ENCODE results near the gene PSMD5.

GRCh38 chr9:120886490-120886967 lies 43.8 kb upstream of the PSMD5 start:
- TF ChIP-seq OSR1 (CRISPR knock-in tag; IDR thresholded peaks at IDR 0.05) (no peak), TCF4 (CRISPR knock-in tag; IDR thresholded peaks at IDR 0.05; ENCODE audit: borderline replicate concordance) (no peak), CREB5 (CRISPR knock-in tag; IDR thresholded peaks at IDR 0.05; ENCODE audit: low read depth) (no peak), PATZ1 (CRISPR knock-in tag; IDR thresholded peaks at IDR 0.05; ENCODE audit: borderline replicate concordance) (no peak), ZFP3 (CRISPR knock-in tag; IDR thresholded peaks at IDR 0.05) (no peak), ISL1 (CRISPR knock-in tag; IDR thresholded peaks at IDR 0.05) (no peak), ZNF8 (CRISPR knock-in tag; IDR thresholded peaks at IDR 0.05) (no peak), TSHZ2 (CRISPR knock-in tag; IDR thresholded peaks at IDR 0.05) (no peak), ARNTL (CRISPR knock-in tag; IDR thresholded peaks at IDR 0.05; ENCODE audit: borderline replicate concordance, low read depth) (no peak), ZFP30 (CRISPR knock-in tag; IDR thresholded peaks at IDR 0.05) (no peak)

Data from SK-N-SH treated with all-trans-retinoic acid at 6 μM for 48 hours (cell line).